Activated CD4-positive, CD25-positive, alpha-beta regulatory T cell treated with anti-CD3 and anti-CD28 coated beads, Interleukin-2, amount 50 U/mL, for 72 hours (primary cell): ENCODE data around the gene PEX16.

Experiments
- DNase-seq: peaks from one replicate; pipeline ENCODE4 v3.0.0; 2021

PEX16 gene

GRCh38 chr11:45896422-45896984 lies 21.2 kb downstream of the PEX16 start:
- DNase-seq = no peak

DNA sequence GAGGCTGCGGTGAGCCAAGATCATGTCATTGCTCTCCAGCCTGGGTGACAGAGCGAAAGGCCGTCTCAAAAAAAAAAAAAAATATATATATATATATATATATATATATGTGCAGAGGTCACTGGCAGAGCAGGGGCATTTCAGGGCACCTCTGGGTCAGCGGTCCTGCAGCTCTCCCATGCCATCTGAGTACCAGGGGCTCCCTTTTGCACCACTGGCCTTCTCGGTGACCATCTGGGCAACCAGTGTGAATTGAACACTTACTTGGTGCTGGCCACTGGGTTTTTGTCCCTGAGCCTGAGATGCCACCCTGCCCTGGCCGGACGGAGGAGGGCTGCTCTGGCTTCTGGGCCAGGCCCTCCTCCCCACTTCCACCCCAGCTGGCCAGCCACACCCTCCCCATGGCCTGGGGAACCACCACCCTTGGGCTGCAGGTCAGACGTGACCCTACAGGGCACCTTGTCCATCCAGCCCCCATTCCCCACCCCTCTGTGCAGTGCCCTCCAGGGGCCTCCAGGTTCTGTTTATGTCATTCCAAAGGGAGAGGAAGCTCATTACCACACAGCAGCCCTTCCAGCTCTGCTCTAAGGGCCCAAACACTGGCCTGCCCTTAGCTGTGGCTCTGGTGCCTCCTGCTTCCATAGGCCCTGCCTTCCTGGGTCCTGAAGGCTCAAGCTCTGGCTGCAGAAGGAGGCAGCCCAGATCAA lies 22.0 kb downstream of the PEX16 start:
- no peak for DNase-seq

DNA sequence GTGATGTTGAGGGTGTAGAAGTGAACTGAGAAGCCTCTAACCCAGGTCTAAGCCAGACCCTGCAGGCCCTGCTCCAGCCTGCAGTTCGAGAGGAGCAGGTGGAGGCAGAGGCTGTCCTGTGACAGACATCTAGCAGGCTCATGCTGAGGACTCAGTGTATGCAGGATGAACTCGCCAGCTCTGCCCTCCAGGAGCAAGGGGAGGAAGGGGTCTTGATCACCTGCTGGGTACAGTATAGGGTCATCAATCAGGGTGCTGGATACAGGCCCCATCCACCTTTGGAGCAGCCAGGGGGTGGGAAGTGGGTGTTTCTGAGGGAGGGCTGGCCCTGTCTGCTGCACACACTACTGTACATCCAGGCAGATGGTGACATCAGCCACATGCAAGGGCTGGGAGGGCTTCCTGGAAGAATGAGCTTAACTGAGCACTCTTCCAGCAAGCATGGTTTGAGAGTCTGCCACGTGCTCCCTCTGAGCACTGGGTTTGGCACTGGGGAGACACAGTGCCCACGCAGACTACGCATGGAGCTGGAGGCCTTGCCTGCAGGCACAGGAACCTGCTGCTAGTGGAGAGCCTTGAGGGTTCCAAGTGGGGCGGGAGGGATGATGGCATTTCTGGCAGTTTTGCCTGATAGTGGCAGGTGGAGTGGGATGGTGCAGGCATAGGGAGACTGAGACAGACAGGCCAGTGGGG lies 23.0 kb downstream of the PEX16 start:
- no peak for DNase-seq

- DNase-seq = no peak
Observed at GRCh38 chr11:45892856-45893255, 24.8 kb downstream of the PEX16 start.

GRCh38 chr11:45890886-45891550 lies 26.7 kb downstream of the PEX16 start:
- no peak for DNase-seq

GRCh38 chr11:45889966-45890365 lies 27.7 kb downstream of the PEX16 start:
- DNase-seq = no peak

- no peak for DNase-seq
Observed at GRCh38 chr11:45889555-45889954, 28.1 kb downstream of the PEX16 start.

- DNase-seq = no peak
Observed at GRCh38 chr11:45887587-45887986, 30.1 kb downstream of the PEX16 start.

DNA sequence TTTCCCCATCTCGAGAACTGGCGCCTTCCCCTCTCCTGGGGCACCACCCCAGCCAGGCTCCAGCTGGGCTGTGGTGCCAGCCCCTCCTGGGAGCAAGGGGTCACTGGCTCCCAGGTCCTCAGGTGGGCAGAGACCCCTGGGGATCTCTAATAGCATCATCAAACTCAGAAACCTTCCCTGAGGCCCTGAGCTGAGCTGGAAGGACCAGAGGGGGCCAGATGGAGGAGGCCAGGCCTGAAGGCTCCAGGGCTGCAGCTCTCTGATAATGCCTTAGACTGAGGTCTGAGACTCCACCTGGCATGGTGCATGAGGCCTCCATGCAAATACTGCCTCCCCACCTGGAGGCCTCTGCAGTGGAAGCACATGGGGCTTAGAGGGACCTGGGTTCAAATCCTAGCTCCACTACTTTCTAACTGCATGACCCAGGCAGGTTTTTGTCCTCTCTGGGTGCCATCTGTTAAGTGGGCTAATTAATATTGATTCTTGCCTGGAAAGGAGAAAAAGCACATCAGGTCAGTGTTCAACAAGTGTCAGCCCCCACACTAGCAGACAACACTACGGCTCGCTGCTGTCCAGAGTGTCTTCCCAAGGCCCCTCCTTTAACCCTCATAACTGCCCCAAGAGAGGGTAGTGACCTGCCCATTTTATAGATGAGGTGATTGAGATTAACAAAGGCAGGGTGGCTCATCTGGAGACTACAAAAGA lies 30.7 kb downstream of the PEX16 start:
- no peak for DNase-seq

DNA sequence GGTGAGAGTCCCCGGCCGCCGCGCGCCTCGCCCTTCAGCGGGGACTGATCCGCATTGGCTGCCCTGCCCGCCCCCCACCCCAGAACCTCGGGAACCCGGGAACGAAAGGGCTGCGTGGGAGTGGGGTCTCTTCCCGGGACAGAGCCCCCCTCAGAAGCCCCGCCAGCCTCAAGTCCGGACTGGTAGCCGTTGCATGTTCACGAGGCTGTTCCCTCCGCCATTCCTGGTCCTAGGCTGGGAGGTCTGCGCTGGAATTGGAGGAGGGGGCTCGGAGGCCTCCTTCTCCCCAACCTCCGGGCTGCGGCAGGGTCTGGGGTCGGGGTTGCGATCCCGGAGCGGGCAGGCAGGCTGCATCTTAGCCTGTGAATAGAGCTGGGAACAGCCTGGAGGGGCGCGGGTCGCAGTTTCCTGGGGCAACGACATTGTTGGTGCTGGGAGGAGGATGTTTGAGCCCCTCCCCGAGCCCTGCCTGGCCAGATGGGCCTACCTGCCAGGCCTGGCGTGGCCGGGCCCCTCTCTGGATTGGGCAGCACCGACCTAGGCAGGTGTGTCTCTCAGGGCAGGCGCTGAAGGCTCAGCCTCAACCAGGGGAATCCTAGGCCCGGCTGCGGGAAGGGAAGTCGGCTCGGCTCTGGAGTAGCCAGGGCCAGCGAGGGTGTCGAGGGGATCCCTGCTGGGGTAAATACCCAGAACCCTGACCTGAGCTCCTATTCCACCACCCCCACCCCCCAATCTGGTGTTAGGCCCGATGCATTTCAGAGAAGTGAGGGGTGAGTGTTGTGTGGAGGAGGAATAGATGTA lies 31.6 kb downstream of the PEX16 start:
- DNase-seq = no peak

GRCh38 chr11:45885274-45885920 lies 32.3 kb downstream of the PEX16 start, which contains the start of gene MAPK8IP1:
Gene MAPK8IP1 (plus strand): TSS chr11:45885651. CDS start chr11:45885821, 170 bp downstream.
- DNase-seq = peak; percentile 62

- no peak for DNase-seq
Observed at GRCh38 chr11:45884596-45885185, 33.0 kb downstream of the PEX16 start.

GRCh38 chr11:45881708-45882368 lies 35.8 kb downstream of the PEX16 start:
- DNase-seq = no peak

GRCh38 chr11:45880772-45881570 lies 36.7 kb downstream of the PEX16 start:
- DNase-seq = no peak

GRCh38 chr11:45879803-45880686 lies 37.6 kb downstream of the PEX16 start:
- no peak for DNase-seq

DNA sequence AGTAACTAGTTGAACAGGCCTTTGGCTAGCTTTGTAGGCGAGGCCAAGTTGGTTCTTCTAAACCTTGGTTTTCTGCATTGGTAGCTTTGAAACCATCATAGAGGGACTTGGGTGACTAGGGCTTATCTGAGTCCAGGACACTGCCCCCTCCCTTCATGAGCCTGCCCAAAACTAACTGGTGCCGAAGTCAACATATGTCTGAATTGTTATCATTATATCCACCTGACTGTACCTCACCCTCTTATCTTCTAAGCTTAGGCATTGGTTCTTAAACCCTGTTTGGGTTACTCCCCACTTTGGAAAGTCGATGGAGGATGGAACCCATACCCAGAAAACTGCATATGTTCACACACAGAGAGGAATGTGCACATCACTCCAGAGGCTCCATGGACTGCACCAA lies 39.8 kb downstream of the PEX16 start:
- no peak for DNase-seq

- DNase-seq = no peak
Observed at GRCh38 chr11:45877221-45877620, 40.5 kb downstream of the PEX16 start.

- no peak for DNase-seq
Observed at GRCh38 chr11:45876401-45876800, 41.3 kb downstream of the PEX16 start.
